Activated CD4-positive, alpha-beta memory T cell treated with anti-CD3 and anti-CD28 coated beads for 36 hours (primary cell): ENCODE data around the gene AKAP1. TPM values are rescaled to one million over a fixed set of nuclear protein-coding genes. Genes with fewer than 3 reads are reported as not detected.

Experiments used
- CTCF ChIA-PET: fragments of 350-600 bp; sonication (Branson Sonifier 250); formaldehyde crosslinking; loops from one replicate; lab custom pipeline; 2021; ENCODE audit warnings: antibody characterized with exemption, inconsistent platforms; lab: Charles Lee
- POLR2A ChIA-PET: fragments of 350-600 bp; sonication (Branson Sonifier 250); formaldehyde crosslinking; loops from one replicate; lab custom pipeline; 2021; ENCODE audit warnings: antibody characterized with exemption; lab: Charles Lee
- DNase-seq: peaks from one replicate; pipeline ENCODE4 v3.0.0-alpha.2; 2020
- H3K27ac Mint-ChIP-seq: one replicate; pipeline ENCODE4 v1.8.0; 2021; ENCODE audit warnings: mixed read lengths
- H3K27me3 Mint-ChIP-seq: one replicate; pipeline ENCODE4 v1.8.0; 2021; ENCODE audit warnings: mixed read lengths
- H3K36me3 Mint-ChIP-seq: one replicate; pipeline ENCODE4 v1.8.0; 2021; ENCODE audit warnings: mixed read lengths
- H3K4me1 Mint-ChIP-seq: one replicate; pipeline ENCODE4 v1.8.0; 2021; ENCODE audit warnings: low read depth, mixed read lengths
- H3K4me3 Mint-ChIP-seq: one replicate; pipeline ENCODE4 v1.8.0; 2021; ENCODE audit warnings: mild to moderate bottlenecking, mixed read lengths
- H3K9me3 Mint-ChIP-seq: one replicate; pipeline ENCODE4 v1.8.0; 2021; ENCODE audit warnings: mixed read lengths
- intact Hi-C: fragments of 100-400 bp; cut with micrococcal nuclease; formaldehyde crosslinking; loops from one replicate; pipeline ENCODE4 v1.15.1; 2023
- total RNA-seq, 2 experiments: library from RNA; stranded (reverse); gene quantifications; one replicate each; pipeline ENCODE4 v1.2.3, GENCODE V29; 2021

The AKAP1 gene
- total RNA-seq, 2 experiments from 2014 or later, result 24.5 to 30.8 TPM

DNA sequence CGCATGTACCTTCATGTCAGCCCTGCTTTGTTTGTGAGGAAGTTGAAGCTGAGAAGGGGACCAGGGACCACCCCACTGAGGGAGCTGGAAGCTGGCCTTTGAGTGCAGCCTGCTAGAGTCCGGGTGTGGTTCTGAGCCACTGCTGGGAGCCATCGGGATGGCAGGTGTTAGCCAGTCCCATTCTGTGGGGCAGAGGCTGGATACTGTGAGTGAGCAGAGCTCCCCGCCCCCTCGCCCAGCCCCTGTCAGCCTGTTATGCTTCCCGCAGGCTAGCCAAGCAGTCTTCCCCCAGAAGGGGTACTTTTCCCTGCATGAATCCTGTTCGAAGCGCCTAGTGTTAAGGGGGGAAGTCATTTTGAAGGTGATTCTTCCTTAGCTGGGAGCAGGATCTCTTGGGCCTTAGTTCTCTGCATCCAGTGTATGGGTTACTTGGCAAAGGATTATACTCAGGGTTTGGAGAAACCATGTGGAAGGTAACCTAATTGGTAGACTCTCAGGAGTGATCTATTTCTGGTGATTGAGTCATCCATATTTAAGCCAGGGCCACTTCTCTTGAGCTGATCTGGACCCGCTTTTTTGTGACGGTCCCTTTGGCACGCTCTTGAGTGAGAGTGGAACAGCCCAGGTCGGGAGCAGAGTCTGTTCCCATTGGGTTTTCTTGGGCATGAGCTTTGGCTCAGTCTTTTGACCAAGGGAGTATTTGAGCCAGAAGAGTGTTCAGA is 23.8 kb downstream of the AKAP1 start:
- no peak for DNase-seq
- Mint-ChIP-seq H3K27ac (no peak overlapping the region), H3K9me3 (no peaks in the 10 kb centered on the region), H3K4me3 (no peak overlapping the region), H3K36me3 (peaks cover 11% of the 10 kb centered on the region), H3K4me1 (no peaks in the 10 kb centered on the region), H3K27me3 (no peaks in the 10 kb centered on the region)
- ChIA-PET POLR2A (no interaction called here), CTCF (no interaction called here)
- intact Hi-C loops, result no loop called here

- ChIA-PET POLR2A (no interaction called here), CTCF (interaction anchor here (0.7 to 1.8 kb wide), 2 partner anchors 134 to 529 kb away, joined by 3 to 7 read pairs; no protein-coding TSS in a partner anchor)
- no peaks in the 10 kb centered on the region for H3K4me1 Mint-ChIP-seq
- DNase-seq, result no peak
- H3K27me3 Mint-ChIP-seq, result no peaks in the 10 kb centered on the region
- no peaks in the 10 kb centered on the region for H3K9me3 Mint-ChIP-seq
- intact Hi-C loops, result no loop called here
- peaks cover 16% of the 10 kb centered on the region for H3K36me3 Mint-ChIP-seq
- no peak overlapping the region for H3K4me3 Mint-ChIP-seq
- H3K27ac Mint-ChIP-seq, result no peak overlapping the region
Observed at GRCh38 chr17:57109393-57110151, 24.5 kb downstream of the AKAP1 start.

DNA sequence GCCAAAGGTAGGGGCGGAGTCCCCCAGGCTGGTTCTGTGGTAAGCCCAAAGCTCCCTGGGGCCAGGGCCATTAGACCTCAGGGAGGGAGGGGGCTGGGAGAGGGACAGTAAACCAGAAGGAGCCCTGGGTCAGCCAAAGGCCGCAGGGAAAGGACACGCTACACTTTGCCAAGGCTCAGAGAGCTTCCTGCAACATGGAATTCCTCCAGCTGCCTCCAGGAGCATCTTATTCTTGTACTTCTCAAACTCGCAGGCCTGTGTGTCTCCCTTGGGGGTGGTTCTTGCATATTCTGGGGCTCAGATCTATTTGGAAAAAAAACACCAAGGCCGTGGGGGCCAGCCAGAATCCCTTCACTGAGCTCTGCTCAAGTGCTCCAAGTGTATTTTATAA is 25.1 kb downstream of the AKAP1 start:
- POLR2A ChIA-PET, result no interaction called here
- Mint-ChIP-seq H3K27ac (no peak overlapping the region), H3K27me3 (no peaks in the 10 kb centered on the region), H3K4me3 (no peak overlapping the region), H3K36me3 (peaks cover 20% of the 10 kb centered on the region), H3K4me1 (no peaks in the 10 kb centered on the region), H3K9me3 (no peaks in the 10 kb centered on the region)
- DNase-seq, result no peak
- CTCF ChIA-PET, result interaction anchor here (0.7 to 1.8 kb wide), 2 partner anchors 133 to 528 kb away, joined by 3 to 7 read pairs; no protein-coding TSS in a partner anchor
- intact Hi-C loops, result no loop called here

DNA sequence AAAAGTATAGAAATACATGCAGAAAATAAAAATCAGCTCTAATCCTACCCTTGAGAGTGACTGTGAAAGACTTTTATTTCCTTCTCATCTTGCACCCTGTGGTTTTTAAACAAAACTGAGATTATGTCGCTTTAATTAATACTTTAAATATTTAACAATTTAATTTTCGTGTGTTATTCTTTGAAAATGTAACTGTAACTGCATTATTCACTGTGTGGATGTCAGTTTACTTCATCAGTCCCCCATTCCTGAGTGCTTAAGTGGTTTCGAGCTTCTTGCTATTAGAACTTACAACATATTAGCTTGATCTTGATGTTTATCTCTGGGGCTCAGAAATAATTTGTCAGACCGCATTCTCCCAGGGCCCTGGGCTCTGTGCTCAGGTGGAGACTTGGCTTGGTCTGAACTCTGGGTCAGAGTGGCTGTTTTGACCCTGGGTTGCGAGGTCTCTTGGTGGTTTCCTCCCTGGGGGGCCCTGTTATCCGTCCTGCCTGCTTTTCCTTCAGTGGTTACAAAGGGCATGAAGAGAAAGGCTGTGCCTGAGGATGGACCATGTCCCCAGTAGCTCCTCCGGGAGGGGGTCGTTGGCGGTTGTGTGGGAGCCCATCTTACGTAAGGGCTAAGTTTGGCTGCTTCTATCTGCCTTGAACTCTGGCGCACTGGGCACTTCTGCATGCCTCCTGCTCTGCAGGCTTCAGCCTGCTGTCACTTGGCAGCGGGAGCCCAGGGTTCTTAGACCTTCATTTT is 25.7 kb downstream of the AKAP1 start:
- intact Hi-C loops, result no loop called here
- Mint-ChIP-seq H3K36me3 (peaks cover 24% of the 10 kb centered on the region), H3K4me1 (no peaks in the 10 kb centered on the region), H3K9me3 (no peaks in the 10 kb centered on the region), H3K27ac (no peak overlapping the region), H3K27me3 (no peaks in the 10 kb centered on the region), H3K4me3 (no peak overlapping the region)
- POLR2A ChIA-PET, result no interaction called here
- CTCF ChIA-PET, result interaction anchor here (1.8 kb wide), 1 partner anchor 133 kb away, joined by 7 read pairs; no protein-coding TSS in a partner anchor
- DNase-seq, result no peak

GRCh38 chr17:57111386-57111785 is 26.3 kb downstream of the AKAP1 start:
- intact Hi-C loops, result no loop called here
- Mint-ChIP-seq H3K4me1 (no peaks in the 10 kb centered on the region), H3K9me3 (no peaks in the 10 kb centered on the region), H3K27ac (no peak overlapping the region), H3K36me3 (peaks cover 29% of the 10 kb centered on the region), H3K27me3 (no peaks in the 10 kb centered on the region), H3K4me3 (no peak overlapping the region)
- ChIA-PET CTCF (interaction anchor here (1.8 kb wide), 1 partner anchor 132 kb away, joined by 7 read pairs; no protein-coding TSS in a partner anchor), POLR2A (no interaction called here)
- no peak for DNase-seq

DNA sequence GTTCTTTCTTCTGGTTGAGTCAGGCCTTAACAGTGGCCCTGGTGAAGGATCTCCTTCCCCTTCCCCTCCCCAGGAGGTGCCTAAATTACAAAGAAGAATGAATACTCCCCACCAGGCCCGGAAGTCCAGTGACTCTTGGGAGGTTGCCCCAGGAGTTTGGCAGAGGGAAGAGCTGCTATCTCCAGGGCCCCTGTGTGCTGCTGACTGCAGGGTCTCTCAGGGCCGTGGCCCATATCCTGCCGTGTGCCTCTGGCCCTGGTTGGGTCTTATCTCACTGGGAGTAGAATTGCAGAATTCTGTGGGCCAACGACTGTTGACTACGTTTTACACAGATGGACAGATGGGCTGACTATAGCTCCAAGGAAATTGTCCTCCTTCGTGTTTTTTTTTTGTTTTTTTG is 28.0 kb downstream of the AKAP1 start:
- no peak for DNase-seq
- H3K27ac Mint-ChIP-seq, result no peak overlapping the region
- intact Hi-C loops, result no loop called here
- H3K4me3 Mint-ChIP-seq, result no peak overlapping the region
- H3K27me3 Mint-ChIP-seq, result no peaks in the 10 kb centered on the region
- no peaks in the 10 kb centered on the region for H3K9me3 Mint-ChIP-seq
- H3K36me3 Mint-ChIP-seq, result peaks cover 37% of the 10 kb centered on the region
- H3K4me1 Mint-ChIP-seq, result no peaks in the 10 kb centered on the region
- ChIA-PET CTCF (interaction anchor here (0.7 to 1.3 kb wide), 2 partner anchors 25 to 431 kb away, joined by 3 to 4 read pairs; no protein-coding TSS in a partner anchor), POLR2A (no interaction called here)

DNA sequence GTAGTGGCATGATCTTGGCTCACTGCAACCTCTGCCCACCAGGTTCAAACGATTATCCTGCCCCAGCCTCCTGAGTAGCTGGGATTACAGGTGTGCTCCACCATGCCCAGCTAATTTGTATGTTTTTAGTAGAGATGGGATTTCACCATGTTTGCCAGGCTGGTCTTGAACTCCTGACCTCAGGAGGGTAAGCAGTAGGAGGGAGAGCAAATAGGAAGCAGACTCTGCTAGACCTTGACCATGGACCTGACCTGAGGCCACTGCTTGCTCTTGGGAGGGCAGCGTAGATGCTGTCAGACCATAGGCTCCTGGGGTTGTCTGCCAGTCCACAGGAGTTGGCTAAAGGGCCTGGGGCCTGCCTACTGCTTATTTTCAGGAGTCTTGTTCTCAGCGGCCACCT is 28.6 kb downstream of the AKAP1 start:
- no peak overlapping the region for H3K4me3 Mint-ChIP-seq
- H3K4me1 Mint-ChIP-seq, result no peaks in the 10 kb centered on the region
- intact Hi-C loops, result no loop called here
- DNase-seq, result no peak
- POLR2A ChIA-PET, result no interaction called here
- H3K9me3 Mint-ChIP-seq, result no peaks in the 10 kb centered on the region
- H3K27ac Mint-ChIP-seq, result no peak overlapping the region
- CTCF ChIA-PET, result interaction anchor here (1.3 kb wide), 1 partner anchor 26 kb away, joined by 4 read pairs; no protein-coding TSS in a partner anchor
- H3K27me3 Mint-ChIP-seq, result no peaks in the 10 kb centered on the region
- peaks cover 39% of the 10 kb centered on the region for H3K36me3 Mint-ChIP-seq

- no peaks in the 10 kb centered on the region for H3K4me1 Mint-ChIP-seq
- peaks cover 45% of the 10 kb centered on the region for H3K36me3 Mint-ChIP-seq
- no peaks in the 10 kb centered on the region for H3K27me3 Mint-ChIP-seq
- peak; percentile 73 for DNase-seq
- ChIA-PET CTCF (interaction anchor here (0.6 to 1.3 kb wide), 4 partner anchors 11 to 577 kb away, joined by 3 to 4 read pairs (median 4); no protein-coding TSS in a partner anchor), POLR2A (no interaction called here)
- intact Hi-C loops, result no loop called here
- no peaks in the 10 kb centered on the region for H3K9me3 Mint-ChIP-seq
- no peak overlapping the region for H3K27ac Mint-ChIP-seq
- no peak overlapping the region for H3K4me3 Mint-ChIP-seq
Observed at GRCh38 chr17:57114085-57114673, 29.1 kb downstream of the AKAP1 start.

- Mint-ChIP-seq H3K4me1 (no peaks in the 10 kb centered on the region), H3K4me3 (no peak overlapping the region), H3K9me3 (no peaks in the 10 kb centered on the region), H3K27me3 (no peaks in the 10 kb centered on the region), H3K27ac (no peak overlapping the region), H3K36me3 (peaks cover 45% of the 10 kb centered on the region)
- CTCF ChIA-PET, result interaction anchor here (0.6 kb wide), 1 partner anchor 13 kb away, joined by 3 read pairs; no protein-coding TSS in a partner anchor
- intact Hi-C loops, result no loop called here
- DNase-seq, result no peak
- POLR2A ChIA-PET, result no interaction called here
Observed at GRCh38 chr17:57115377-57115776, 30.3 kb downstream of the AKAP1 start.

DNA sequence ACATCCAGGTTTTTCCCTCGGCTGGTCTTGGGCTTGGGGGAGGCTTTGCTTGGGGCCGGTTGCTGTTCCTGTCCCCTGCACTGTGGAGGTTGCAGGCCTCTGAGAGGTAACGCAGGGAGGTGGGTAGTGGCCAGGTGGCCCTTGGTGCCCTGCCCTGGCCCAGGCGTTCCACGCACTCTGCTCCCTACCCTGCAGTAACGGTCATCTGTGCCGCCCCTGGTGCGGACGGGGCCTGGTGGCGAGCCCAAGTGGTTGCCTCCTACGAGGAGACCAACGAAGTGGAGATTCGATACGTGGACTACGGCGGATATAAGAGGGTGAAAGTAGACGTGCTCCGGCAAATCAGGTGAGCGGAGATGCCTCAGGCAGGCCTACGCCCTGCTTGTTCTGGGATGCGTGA is 30.9 kb downstream of the AKAP1 start:
- Mint-ChIP-seq H3K27ac (no peak overlapping the region), H3K4me1 (no peaks in the 10 kb centered on the region), H3K4me3 (no peak overlapping the region), H3K36me3 (peaks cover 47% of the 10 kb centered on the region), H3K9me3 (no peaks in the 10 kb centered on the region), H3K27me3 (no peaks in the 10 kb centered on the region)
- ChIA-PET CTCF (interaction anchor here (0.6 kb wide), 1 partner anchor 14 kb away, joined by 3 read pairs; no protein-coding TSS in a partner anchor), POLR2A (no interaction called here)
- intact Hi-C loops, result no loop called here
- no peak for DNase-seq

DNA sequence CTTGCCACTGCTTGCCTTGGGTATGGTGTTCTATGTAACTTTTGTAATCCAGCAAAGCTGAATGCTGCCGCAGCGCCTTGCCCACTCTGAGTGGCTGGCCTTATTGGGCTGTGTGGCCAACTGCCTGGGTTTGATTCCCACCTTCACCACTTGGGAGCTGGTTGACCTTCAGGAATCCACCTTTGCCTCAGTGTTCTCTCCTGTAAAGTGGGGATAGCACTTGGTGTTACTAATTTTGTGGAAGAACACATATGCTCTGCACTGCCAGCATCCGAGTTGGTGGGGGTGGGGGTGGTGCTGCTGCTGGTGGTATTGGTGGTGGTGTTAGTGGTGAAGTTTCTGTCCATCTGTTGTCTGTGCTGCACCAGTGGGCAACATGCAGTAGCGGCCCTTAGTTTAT is 32.8 kb downstream of the AKAP1 start:
- intact Hi-C loops, result no loop called here
- no peak overlapping the region for H3K4me3 Mint-ChIP-seq
- H3K4me1 Mint-ChIP-seq, result no peaks in the 10 kb centered on the region
- POLR2A ChIA-PET, result no interaction called here
- H3K36me3 Mint-ChIP-seq, result peaks cover 44% of the 10 kb centered on the region
- H3K9me3 Mint-ChIP-seq, result no peaks in the 10 kb centered on the region
- CTCF ChIA-PET, result no interaction called here
- DNase-seq, result no peak
- H3K27ac Mint-ChIP-seq, result no peak overlapping the region
- no peaks in the 10 kb centered on the region for H3K27me3 Mint-ChIP-seq
